HG03457 (cell line): ENCODE data around the gene RHBDL1.

ENCODE experiments used
- ATAC-seq: cut with Tn5 transposase; IDR thresholded peaks from one replicate; pipeline ENCODE4 v1.9.1; 2021; ENCODE audit warnings: moderate number of reproducible peaks; ENCODE audit not compliant: unreplicated experiment

Gene RHBDL1

GRCh38 chr16:636206-637080 is 39.0 kb upstream of the RHBDL1 start, which contains the start of gene METTL26:
Gene METTL26 (minus strand): TSS chr16:636305. CDS start chr16:636290, 15 bp downstream.
- ATAC-seq, result peak; percentile 43

- ATAC-seq, result no peak
These were observed 38.1 kb upstream of the RHBDL1 start for GRCh38 chr16:637081-638018.

DNA sequence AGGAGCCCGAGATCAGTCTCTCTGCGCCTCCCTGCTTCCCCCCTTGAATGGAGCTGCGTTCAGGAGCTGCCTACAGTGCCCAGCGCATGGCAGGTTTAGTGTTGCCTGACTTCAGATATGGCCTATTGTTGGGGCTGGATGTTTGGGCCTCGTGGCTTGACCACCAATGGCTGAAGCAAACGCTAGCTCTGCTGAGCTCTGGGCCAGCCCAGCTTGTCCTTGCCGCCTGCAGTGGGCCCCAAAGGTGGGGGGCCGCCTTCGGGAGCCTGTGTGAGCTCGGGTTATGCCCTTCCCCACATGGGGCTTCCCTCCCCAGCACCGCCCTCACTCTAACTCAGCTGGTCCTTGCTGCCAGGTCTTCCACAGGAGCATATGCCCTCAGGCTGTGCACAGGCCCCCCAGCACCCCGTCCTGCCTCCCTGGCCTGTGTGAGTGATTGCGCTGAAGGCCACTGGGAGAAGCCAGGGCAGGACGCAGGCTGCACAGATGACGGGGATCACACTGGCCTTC is 37.4 kb upstream of the RHBDL1 start:
- no peak for ATAC-seq

- ATAC-seq, result no peak
These were observed 36.6 kb upstream of the RHBDL1 start for GRCh38 chr16:638836-639235.

GRCh38 chr16:640614-641013 is 34.9 kb upstream of the RHBDL1 start:
- ATAC-seq, result no peak

DNA sequence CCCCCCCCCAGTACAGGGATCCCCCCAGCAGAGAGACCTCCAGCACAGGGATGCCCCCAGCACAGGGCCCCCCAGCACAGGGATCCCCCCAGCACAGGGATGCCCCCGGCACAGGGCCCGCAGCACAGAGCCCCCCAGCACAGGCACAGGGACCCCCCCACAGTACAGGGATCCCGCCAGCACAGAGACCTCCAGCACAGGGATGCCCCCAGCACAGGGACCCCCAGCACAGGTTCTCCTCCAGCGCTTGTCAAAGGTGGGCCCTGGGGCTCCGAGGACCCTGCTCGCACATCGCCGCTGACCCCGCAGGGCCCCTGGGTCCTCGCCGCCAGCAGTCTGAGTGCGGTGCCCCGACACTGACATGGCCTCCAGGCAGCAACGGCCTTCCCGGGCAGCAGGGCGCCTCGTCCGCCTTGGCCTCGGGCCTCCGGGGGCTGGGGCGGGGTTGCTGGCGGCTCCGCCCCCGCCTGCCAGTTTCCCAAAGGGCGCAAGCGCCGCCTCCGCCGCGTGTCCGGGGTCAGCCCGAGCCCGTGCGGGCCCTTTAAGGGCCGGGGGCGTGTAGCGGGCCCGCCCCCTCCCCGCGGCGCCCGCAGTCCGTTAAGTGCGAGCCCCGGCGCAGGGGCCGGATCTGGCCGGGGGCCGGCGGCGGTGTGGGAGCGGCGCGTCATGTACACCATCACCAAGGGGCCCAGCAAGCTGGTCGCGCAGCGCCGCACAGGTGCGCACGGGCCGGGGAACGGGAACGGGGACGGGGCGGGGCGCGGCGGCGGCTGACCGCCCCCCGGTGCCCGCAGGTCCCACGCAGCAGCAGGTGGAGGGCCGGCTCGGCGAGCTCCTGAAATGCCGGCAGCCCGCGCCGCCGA is 33.9 kb upstream of the RHBDL1 start, which contains the start of gene MCRIP2:
Gene MCRIP2 (plus strand): TSS at position 503 of the 863 bp plus-strand sequence. CDS start 164 bp downstream, at position 667.
- no peak for ATAC-seq

DNA sequence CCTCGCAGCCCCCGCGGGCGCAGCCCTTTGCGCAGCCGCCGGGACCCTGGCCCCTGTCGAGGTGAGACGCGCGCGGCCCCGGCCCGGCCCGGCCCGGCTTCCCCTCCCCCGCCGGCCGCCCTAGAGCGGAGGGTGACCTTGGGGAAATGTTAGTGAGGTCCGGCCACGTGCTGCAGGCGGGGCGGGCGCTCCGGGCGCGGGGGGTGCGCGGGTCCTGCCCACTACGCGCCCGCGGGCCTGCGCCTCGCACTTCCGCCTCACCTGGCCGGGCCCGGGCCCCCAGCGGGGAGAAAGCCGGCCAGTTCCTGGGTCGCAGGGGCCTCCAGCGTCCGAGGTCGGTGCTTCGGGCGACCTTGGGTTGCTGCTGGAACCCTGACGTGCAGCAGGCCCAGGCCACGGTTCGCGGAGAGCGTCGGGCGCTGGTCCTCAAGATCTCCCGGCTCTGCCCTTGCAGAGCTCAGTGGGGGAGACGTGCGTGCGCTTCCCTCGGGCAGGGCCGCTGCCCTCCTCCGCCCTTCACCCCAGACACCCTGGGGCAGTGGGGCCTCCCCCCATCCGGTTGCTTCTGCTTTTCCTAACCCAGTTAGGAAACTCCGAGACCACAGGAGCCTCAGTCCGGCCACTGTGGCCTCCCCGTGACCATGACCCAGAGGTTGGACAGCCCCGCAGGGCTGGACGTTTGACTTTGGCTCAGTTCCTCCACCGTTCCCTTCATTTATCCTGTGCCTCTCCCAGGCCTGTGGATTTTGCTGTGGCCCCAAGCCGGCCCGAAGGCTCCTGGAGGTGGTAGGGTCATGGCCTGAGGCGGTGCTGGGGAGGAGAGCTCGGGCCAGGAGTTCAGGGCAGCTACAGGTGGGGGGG is 33.1 kb upstream of the RHBDL1 start:
- ATAC-seq, result no peak

DNA sequence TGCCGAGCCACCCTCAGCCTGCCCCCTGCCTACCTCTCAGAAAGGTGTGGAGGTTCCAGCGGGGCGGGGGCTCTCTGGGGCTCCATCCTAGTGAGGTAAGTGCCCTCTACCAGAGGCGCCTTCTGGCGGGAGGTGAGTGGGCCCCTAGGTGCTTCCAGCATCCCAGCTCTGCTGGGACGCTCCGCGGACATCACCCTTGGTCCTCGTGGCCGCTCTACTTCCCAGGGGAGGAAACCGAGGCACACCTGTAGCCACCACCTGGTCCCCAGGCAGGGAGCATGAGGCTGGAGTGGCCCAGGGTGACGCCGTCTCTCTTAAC is 32.5 kb upstream of the RHBDL1 start:
- no peak for ATAC-seq

- no peak for ATAC-seq
These were observed 30.9 kb upstream of the RHBDL1 start for GRCh38 chr16:644556-644955.

DNA sequence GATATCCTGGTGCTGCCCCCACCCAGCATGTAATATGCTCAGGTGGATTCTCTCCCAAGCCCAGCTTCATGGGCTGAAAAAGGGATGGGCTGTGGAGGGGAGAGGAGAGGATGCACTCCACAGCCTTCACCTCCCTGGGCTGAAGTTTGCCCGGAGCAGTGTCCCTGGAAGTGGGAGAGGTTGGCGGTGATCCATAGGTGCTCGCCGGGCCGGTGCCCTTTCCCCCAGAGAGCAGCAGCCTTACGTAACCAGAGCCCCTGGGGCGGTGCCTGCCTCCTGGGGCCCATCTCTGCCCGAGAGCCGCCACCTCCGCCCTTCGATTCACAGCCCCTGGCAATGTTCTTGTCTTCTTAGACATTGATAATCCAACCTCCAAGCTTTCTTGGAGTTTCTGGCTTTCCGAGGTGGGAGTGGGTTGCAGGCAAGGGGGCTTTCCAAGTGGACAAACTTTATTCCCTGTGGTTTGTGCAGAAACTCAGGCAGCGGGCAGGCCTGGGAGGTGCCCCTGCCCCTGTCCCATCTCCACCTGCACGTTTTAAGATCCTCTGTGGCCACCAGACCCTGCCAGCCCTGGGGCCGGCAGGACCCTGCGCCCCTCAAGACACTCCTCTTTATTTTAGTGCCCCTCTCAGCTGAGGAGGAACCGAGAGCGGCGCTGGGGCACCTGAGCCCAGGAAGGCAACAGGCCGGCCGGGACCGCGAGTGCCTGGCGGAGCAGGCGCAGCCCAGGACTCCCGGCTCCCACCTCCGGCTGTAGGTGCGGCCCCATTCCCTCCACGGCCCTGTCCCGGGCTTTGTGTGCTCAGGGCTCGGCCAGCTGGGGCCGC is 29.4 kb upstream of the RHBDL1 start:
- ATAC-seq, result no peak

DNA sequence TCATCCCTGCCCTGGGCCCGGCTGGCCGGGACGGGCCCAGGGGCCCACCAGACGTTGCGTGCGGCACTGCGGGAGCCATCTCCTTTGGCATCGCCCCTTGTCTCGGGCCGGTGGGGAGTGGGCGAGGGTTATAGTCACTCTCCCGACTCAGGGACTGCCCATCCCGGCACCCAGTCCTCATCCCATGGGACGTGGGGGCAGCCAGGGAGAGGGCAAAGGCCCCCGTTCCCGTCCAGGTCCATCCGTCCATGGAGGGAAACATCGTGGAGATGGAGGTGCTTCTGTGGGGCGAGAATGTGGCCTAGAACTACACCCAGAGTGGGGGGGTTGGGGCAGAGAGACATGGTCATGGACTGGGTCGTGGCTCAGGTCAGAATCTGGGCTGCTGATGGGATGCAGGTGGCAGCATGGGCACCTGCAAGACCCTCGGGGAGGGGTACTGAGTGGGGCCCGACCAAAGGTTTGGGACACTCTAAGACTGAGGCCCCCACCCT is 28.7 kb upstream of the RHBDL1 start:
- no peak for ATAC-seq

DNA sequence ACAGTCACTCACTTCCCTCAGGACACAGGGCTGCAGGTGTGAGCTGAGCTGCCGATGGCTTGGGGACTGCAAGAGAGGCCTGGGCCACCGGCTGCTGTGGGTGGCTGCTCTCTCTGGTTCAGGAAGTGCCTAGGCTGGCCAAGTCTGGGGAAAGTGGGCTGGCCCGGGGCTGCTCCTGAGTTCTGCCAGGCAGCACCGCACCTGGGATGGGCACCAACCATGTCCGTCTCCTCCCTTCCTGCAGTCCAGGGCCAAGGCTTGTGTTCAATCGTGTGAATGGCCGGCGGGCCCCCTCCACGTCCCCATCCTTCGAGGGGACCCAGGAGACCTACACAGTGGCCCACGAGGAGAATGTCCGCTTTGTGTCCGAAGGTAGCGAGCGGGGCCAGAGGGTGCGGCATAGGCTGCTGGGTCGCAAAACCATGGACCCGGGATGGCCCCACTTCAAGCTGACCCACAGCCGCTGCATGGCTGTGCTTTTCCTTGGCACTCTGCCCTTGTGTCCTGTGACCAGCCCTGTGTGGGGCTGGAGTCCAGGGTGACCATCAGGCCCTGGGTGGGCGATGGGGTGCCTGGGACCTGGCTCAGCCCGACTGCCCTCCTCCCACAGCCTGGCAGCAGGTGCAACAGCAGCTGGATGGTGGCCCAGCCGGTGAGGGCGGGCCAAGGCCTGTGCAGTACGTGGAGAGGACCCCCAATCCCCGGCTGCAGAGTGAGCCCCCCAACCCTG is 28.1 kb upstream of the RHBDL1 start:
- no peak for ATAC-seq

- ATAC-seq, result no peak
These were observed 27.2 kb upstream of the RHBDL1 start for GRCh38 chr16:648071-648780.

DNA sequence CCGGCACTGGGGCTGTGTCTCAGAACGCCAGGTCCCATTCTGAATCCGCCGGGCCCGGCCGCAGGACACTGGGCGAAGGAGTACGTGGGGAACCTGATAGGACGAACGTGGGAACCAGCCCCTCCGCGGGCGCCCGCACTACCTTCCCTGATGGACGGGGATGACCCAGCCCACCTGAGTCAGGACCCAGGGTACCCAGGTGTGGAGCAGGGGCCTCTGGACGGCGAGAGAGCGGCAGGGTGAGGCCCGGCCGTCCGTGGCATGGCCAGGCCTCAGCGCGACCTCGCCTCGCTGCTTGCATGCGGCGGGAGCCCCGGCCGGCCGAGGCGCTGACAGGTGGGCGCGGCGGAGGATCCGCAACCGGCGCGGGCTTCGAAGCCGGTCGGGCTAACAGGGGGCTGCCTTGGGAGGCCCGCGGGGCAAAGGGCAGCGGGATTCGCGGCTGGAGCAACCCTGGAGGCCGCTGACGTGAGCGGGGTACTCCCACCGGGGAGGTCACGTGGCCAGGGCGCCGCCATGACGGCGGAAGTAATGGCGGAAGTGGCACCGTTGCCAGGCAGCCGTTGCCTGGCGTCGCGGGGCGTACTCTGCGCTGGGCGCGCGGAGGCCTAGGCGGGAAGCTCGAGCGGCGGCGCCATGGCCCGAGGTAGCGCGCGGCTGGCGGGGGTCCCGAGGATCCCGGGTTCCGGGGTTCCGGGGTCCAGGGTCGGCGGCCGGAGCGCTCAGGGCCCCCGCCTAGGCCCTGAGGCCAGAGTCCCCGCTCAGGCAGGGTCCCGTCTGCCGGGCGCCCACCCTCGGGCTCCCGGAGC is 26.5 kb upstream of the RHBDL1 start, which contains the start of gene WDR90:
Gene WDR90 (plus strand): TSS at position 585 of the 809 bp plus-strand sequence. CDS start 52 bp downstream, at position 637.
- peak; percentile 50 for ATAC-seq

- no peak for ATAC-seq
These were observed 25.8 kb upstream of the RHBDL1 start for GRCh38 chr16:649631-650030.

GRCh38 chr16:651844-652243 is 23.6 kb upstream of the RHBDL1 start:
- ATAC-seq, result no peak
